ENCODE results near the gene BPIFB6.

DNA sequence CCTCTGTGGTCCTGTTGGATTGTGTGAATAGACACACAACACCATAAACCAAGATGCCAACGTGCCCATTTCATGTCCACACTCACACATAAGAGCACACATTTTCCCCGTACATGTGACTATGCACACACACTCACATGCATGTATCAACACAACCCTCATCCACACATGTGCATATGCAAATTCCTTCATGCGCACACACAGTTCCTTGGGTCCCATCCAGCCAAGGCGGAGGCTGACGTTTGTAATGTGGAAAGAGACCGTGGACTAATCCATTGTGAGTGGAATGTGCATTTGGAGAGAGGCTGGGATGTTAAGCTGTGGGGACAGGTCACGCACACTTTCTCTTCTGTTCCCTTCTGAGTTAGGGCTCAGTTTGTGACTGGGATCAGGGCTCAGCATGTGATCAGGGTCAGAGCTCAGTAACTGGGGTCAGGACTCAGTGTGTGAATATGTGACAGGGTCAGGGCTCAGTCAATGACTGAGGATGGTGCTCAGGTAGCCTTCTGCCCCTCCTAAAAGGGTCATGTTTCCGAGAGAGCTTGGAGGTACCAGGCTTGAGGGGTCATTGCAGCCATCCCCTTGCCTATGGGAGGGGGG, 24.6 kb upstream of the BPIFB6 start:
- TF ChIP-seq, protein P1, sequence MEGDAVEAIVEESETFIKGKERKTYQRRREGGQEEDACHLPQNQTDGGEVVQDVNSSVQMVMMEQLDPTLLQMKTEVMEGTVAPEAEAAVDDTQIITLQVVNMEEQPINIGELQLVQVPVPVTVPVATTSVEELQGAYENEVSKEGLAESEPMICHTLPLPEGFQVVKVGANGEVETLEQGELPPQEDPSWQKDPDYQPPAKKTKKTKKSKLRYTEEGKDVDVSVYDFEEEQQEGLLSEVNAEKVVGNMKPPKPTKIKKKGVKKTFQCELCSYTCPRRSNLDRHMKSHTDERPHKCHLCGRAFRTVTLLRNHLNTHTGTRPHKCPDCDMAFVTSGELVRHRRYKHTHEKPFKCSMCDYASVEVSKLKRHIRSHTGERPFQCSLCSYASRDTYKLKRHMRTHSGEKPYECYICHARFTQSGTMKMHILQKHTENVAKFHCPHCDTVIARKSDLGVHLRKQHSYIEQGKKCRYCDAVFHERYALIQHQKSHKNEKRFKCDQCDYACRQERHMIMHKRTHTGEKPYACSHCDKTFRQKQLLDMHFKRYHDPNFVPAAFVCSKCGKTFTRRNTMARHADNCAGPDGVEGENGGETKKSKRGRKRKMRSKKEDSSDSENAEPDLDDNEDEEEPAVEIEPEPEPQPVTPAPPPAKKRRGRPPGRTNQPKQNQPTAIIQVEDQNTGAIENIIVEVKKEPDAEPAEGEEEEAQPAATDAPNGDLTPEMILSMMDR (IDR thresholded peaks at IDR 0.05): no peak
- TF ChIP-seq POLR2A (IDR thresholded peaks at IDR 0.05): no peak
- no peak for TF ChIP-seq POLR2AphosphoS5 (IDR thresholded peaks at IDR 0.05)

Data from breast epithelium (tissue), 3 donors.